Panc1 (cell line): ENCODE measurements around the gene PGM2.

Source experiments
- POLR2AphosphoS5 ChIP-seq: IDR thresholded peaks from 2 replicates; pipeline ENCODE4 v1.6.1; 2012; ENCODE audit warnings: mild to moderate bottlenecking, low read depth, low read length, moderate library complexity
- SIN3A ChIP-seq: IDR thresholded peaks from 2 replicates; pipeline ENCODE4 v1.6.1; 2012; ENCODE audit warnings: low read depth, mild to moderate bottlenecking, low read length, moderate library complexity, borderline replicate concordance; ENCODE audit not compliant: insufficient read depth
- TF ChIP-seq, protein P1 (sequence below): fragments of 450-650 bp; IDR thresholded peaks from 2 replicates; pipeline ENCODE4 v1.5.1; 2017; ENCODE audit warnings: mild to moderate bottlenecking

DNA sequence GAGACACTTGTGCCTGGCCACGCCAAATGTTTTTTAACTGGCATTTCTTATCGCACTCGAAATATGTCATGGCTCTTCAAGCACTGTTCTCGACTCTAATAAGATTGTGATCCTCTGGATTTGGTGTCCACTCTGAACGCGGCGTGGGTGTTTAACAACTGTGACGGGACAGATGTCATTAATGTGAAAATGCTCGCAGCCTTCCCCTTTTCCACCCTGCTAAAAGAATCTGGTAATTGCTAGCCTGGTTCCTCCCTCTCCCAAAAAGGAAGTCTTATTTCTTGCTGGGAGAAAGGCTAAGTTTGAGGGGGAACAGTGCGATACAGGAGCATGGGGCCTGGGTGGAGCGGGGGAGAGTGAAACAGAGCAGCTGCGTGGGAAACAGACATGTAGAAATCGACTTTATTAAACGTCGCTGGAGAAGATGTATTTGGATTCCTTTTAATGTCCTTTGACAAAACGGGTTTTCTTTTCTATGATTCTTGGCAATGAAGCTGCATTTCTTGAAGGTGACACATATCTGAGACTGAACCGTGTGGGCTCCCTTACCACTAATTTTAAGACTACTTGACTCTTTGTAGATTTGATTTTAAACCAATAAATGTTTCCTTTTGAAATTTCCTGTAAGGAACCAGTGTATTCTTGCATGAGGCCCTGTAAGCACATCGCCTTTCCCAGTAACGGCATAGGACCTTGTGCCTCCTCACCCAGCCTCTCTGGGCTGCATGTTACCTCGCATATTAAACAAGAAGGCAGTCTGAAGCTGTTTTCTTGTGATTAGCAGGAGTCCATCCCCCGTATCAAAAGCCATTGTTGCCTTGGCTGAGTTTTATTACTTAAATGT, 82.2 kb downstream of the PGM2 start:
- TF ChIP-seq, protein P1, sequence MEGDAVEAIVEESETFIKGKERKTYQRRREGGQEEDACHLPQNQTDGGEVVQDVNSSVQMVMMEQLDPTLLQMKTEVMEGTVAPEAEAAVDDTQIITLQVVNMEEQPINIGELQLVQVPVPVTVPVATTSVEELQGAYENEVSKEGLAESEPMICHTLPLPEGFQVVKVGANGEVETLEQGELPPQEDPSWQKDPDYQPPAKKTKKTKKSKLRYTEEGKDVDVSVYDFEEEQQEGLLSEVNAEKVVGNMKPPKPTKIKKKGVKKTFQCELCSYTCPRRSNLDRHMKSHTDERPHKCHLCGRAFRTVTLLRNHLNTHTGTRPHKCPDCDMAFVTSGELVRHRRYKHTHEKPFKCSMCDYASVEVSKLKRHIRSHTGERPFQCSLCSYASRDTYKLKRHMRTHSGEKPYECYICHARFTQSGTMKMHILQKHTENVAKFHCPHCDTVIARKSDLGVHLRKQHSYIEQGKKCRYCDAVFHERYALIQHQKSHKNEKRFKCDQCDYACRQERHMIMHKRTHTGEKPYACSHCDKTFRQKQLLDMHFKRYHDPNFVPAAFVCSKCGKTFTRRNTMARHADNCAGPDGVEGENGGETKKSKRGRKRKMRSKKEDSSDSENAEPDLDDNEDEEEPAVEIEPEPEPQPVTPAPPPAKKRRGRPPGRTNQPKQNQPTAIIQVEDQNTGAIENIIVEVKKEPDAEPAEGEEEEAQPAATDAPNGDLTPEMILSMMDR, result no peak
- TF ChIP-seq POLR2AphosphoS5 (no peak), SIN3A (no peak)
